Activated CD8-positive, alpha-beta memory T cell treated with anti-CD3 and anti-CD28 coated beads, Interleukin-2, amount 50 U/mL, for 1 hour (primary cell): ENCODE data around the gene SMARCE1.

ENCODE experiments used
- DNase-seq: peaks from one replicate; pipeline ENCODE4 v3.0.0-alpha.2; 2020; ENCODE audit errors: extremely low read depth

SMARCE1 gene

DNA sequence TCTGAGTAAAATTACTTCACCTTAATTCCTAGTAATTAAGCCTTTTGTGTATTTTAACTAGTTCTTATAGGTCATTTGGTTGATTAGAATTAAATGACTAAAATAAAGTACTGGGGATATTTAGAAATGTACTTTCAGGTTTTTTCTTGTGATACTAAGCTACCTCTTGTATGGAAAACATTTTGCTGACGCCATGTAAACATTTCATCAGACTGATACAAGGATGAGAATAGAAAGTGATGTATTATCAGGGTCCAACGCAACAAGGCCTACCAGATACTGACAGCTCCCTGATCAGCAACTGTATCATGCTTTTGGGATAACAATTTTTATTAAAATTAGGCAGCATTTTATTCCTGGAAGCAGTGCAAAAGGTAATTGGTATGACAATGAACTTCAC is 1.7 kb downstream of the SMARCE1 start:
- no peak for DNase-seq

DNA sequence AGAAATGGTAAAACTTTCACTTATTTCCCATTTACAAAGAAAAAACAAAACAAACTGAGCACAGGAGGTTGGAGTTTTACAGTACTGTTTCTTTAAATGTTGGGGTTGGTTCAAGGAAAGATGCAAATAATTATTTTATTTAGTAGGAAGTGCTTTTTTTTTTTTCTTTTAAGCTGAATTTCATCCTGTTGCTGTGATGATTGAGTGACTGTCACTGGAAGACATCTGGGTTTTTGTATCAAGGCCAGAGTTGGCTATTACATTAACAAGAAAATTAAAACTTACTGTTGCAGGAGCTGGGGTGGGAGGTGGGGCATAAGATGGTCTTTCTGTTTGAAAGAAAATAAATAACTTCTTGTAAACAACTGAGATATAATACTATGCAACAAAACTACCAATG is 2.3 kb downstream of the SMARCE1 start:
- DNase-seq: no peak

DNA sequence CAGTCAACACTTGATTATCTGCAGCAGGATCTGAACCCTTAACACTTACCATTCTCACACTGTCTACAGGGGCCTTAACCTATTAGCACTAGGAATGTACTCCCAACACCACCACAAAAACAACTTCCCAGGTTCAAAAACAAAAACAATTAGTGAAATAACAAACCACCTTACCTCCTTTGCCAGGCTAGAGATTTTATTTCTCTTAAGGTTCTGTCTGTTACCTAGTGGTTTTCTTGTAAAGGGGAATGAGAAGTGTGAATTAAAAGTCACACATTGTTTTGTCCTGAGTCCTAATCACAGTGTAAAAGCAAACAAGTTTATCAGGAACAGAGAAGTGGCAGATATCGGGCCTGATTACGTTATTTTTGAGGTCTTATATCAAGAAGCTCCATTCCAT is 9.7 kb downstream of the SMARCE1 start:
- no peak for DNase-seq

DNA sequence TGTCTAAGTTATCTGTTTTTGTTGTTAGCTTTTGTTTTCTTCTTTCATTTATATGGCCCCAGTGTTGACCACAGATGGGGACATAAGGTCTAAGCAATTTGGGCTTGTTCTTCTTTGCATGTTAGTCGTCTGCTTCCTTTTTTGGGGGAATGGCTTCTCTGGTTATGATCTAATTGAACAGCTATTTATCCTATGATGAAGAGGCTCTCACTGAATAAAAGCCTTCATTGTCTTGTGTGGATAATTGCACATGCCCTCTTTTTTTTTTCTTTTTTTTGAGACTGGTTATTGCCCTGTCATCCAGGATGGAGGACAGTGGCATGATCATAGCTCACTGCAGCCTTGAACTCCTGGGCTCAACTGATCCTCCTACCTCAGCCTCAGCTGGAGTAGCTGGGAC is 13.7 kb downstream of the SMARCE1 start:
- DNase-seq: no peak

DNA sequence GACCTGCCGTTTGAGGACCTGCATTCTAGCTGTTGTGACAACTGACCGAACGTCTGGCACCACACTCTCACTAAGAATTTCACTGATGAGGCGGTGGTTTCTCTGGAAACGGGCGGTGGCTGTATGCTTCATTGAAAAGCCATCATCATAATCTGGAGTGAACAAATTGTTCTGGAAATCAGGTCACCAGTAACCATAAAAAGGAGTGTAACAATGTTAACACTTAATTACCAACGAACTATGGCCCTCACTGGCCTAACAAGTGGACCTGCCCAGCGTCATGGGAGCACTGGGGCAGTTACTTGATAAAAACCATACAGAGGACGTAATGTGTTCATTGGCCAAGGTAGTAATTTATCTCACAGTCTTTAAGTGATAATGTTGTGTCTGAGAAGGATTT is 15.4 kb downstream of the SMARCE1 start:
- no peak for DNase-seq

DNA sequence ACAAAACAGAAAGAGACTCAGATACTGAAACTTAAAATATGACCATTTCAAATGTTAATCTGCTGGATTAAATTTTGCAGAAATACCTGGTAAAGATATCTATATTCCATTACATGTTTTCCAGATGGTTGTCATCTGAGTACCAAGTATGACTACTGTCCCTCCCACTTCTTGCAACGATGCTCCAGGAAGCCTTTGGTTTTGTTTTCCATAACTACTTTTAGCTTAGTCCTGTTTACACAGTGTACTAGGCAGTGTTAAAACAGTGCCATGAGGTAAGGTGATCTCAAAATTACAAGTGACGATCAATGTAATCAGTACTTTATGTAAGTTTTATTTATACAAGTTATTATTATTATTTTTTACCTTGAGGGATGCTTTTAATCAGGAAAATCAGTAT is 17.8 kb downstream of the SMARCE1 start:
- no peak for DNase-seq

DNA sequence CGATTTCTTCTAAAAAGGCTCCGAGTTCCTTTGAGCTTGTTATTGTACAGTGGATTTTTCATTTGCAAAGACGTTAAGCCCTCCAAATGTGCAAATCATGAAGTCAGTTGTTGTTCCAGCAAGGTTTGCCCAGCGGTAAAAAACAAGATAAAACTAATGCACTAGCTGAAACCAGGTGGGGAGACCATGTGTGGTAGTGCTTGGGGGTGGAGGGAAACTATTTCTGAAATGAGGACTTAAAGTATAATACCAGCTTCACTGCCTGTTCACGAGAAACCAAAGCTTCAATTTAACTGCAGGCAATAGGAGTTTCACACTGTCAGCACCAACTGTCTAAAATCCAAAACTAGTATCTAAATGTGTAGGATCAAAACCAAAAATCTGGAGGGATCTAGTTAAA is 22.3 kb downstream of the SMARCE1 start:
- DNase-seq: no peak

DNA sequence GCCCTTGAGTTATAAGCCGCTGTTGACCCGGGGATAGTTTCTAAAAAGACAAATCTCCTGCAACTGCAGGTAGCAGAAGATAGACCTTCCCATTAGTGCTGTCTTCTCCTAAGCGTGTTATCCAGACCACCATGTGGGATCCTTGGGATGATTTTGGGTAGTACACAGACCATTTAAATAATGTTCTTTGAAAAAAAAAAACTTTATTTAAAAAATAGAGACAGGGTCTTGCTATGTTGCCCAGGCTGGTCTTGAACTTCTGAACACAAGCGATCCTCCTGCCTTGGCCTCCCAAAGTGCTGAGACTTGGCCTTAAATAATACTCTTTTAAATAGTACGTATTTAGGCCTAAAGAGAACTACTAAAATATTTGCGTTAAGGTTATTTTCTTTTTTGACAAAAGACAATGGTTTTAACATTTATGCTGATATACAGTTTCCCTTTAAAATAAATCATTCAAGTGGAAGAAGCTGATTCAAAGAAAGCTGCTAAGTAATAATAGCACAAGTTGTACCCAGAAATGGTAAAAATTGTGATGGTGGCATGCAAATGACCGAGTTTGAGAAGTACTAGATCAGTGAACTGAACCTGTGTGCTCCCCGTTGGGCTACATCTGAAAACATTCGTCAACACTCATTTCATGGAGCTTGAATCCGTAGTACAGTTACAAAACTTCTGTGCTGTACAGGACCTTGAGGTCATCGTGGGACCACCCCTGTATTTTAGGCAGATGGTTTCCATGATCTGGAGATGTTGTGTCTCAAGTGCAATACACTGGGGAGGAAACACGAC is 24.0 kb downstream of the SMARCE1 start:
- DNase-seq: no peak

DNA sequence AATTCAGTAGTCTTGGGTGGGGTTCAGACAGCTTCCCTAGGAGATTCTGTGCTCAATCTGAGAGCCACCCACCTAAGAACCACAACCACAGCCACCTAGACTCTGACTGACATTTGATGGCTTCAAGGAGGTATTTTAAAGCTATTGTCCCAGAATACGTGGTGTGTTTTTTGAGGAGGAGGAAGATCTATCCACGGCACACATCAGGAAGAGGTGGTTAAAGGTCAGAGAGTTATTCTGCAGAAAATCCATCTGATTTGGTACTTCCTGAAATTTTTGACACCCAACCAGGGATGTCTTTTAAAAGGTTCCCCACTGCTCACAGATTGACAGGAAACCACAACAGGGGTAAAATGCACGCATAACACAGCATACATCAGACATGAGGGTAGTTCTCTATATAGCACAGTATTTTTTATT is 25.1 kb downstream of the SMARCE1 start:
- DNase-seq: no peak

DNA sequence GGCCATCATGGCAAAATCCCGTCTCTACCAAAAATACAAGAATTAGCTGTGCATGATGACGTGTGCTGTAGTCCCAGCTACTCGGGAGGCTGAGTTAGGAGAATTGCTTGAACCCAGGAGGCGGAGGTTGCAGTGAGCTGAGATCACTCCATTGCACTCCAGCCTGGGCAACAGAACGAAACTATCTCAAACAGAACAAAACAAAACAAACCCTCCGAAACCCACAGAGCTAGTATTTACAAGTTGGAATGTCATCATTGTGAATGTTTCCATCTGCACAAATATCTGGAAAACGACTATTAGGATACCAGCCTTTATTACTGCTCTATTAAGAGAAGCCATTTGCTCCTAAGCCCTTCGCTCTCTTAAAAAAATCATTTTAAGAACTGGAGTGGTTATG is 26.0 kb downstream of the SMARCE1 start:
- no peak for DNase-seq

DNA sequence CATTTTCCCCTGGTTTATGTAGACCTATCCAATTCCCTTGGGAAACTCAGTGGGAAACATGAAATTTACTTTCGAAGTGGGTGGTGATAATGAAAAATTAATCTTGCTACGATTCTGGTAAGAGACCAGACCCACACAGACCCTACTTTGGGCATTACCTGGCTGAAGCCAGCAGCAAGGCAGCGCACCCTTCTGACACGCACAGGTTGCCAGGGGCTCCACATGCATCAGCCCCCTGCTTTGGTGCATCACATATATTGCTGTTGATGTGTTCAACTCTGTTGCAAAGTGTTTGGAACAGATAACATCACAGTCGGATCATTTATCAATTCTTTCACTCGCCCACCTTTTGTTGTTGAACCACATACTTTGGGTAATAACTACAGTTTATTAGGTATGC is 26.6 kb downstream of the SMARCE1 start:
- no peak for DNase-seq

DNA sequence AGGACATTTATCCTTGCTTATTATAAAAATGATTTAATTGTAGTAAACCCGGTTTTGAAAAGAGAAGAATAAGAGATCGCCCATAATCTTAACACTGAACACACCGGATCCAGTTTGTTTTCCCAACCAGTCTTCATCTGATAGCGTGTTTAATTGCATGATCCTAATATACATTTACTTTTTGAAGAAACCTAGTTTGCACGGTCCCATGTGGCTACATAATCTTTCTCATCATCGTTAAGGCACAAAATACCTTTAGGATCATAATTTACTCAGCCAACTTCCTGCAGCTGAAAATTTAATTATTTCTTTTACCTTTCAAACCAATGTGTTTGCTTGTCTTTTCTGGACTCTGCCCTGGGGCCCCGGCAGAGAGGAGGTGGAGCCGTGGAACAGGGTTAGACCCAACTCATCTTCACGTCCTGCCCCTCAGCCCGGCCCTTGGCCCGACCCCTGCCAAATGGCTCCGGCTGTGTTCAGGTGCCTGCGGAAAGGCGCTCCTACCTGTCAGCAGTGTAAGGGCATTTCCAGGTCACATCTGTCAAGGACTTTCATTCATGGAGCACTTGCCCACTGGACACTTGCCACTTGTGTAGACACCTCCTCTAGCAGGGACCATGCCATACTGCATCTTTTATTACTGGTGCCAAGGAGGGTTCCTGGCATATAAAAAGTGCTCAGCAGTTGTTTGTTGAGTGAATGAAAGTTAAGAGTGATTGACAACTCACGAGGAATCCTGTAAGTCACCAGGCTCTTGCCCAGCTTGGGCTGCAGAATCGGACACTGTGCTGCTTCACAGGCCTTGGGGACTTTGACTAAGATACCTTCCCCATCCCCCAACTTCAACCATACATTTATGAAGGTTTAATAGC is 28.6 kb downstream of the SMARCE1 start:
- no peak for DNase-seq

DNA sequence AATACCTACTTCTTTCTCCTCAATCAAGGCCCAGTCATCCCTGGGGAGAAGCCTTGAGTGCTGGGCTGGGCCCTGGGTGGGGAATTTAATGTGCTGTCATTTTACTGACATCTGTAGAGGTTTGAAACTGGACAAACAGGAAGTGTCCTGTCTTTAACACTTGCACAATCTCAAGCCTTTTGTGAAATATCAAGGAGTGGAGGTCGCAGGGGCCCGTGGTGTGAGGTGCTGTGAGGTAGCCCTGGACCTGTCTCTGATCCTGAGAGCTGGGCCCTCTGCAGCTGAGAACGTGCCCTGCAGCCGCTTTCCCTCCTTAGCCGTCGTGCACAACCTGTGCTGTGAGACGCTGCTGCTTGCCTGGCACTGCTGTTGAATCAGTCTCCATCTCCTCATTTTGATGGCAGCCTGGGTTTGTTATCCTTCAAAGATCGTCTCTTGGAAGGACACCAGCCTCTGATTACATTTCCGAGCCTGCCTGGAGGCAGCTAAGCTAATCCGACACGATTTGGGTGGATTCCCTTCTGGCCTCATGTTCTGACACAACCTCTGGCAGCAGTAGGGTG is 29.9 kb downstream of the SMARCE1 start:
- DNase-seq: no peak

DNA sequence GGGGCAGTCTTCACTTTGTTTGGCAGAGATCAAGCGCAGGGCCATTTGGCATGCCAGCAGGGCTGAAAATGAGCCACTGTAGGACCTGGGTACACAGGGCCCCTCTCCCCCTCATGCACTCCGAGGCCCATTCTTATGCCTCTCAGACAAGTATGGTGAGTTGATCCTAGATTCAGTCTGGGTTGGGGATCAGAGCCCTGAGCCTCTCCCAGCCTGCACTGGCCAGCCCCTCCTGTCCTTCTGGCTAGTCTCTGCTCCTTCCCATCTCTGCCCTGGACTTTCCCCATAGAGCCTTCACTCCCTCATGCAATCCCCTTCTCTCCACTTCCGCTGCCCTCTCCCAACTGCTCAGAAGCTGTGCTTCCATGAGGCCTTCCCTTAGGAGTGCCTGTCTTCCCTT is 31.0 kb downstream of the SMARCE1 start:
- no peak for DNase-seq

DNA sequence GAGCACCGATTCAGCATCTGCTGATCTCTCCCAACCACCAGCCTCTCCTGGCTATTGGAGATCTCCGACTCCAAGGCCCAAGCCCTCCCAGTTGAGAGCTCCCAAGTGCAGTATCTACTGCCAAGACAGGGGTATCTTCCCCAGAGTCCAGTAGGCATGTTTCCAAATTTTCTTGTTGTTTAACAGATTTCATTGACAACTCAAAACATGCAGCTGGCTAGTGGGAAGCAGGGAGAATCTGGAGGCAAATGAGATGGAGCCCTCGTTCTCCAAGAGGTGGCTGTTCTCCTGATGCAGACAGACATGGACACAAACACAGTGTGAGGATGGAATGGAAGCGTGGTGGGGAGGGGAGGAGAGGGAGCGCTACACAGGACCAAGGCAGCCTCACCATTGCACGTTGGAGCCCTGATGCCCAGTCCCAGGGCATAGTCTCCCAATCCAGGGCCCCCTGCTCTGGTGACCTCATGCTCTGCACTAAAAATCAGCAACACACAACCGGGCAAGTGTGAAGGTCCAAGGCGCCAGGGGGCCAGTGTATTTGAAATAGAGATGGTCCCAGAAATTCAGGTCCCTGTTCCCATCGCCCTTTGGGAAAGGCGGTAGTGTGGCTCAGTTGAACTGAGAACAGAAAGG is 31.7 kb downstream of the SMARCE1 start:
- no peak for DNase-seq

DNA sequence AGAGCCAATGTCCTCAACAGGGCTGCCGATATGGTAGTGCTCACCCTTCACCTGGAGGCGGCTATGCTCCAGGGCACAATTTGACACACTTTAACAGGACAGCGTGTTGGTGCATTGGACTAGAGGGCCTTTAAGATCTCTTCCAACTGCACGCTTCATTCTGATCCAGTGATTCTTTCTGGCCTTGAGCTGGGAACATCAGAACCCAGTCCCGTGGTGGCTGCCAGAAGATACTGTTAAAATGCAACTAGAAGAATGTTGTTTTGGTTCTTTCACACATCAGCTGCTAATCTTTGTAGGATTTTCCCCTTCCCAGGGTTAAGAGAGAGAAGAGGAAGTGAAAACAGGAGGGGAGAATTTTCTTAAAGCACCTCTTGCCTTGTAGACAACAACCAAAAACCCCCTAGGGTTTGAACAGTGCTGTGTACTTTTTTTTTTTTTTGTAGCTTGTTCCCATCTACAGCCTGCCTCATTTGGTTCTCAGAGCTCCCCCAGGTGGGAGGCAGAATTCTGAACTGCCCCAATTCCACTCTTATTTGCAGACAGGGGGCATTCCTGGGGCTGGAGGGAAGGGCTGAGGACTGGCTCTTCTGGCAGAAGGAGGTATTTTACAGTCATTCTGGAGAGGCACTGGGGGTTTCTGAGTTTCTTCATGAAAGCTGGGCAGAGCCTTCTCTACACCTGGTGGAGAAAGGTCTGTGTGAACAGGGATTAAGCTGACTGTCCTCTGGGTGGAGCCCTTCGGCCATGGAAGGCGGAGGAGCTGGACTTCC is 32.4 kb downstream of the SMARCE1 start:
- DNase-seq: no peak

DNA sequence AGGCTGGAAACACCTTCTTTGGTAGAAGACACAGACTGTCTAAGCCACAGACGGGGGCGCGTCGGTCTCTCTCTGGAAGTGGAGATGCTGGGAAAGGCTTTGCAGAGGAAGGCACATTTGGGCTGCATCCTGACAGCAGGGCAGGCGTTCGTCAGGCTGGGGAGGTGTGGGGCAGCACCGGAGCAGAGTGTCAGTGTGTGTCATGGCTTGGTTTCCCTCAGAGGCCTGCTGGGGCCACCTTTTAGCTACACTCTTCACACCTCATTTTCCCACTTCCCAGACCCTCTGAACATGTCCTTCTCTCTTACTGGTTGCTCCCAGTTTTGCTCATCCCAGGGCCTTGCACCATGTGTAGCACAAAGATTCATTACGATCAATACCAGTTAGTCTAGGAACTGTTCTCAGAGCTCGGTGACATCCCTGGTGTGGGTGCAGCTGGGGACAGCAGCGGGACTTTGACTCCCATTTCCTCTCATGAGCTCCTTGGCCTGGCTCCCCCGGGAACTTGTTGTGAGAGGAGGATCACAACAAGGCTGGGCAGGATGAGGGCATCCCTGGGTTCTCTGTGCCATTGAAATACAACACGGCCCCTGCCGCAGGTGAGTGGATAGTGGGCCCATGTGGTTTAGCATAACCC is 33.1 kb downstream of the SMARCE1 start:
- DNase-seq: no peak

DNA sequence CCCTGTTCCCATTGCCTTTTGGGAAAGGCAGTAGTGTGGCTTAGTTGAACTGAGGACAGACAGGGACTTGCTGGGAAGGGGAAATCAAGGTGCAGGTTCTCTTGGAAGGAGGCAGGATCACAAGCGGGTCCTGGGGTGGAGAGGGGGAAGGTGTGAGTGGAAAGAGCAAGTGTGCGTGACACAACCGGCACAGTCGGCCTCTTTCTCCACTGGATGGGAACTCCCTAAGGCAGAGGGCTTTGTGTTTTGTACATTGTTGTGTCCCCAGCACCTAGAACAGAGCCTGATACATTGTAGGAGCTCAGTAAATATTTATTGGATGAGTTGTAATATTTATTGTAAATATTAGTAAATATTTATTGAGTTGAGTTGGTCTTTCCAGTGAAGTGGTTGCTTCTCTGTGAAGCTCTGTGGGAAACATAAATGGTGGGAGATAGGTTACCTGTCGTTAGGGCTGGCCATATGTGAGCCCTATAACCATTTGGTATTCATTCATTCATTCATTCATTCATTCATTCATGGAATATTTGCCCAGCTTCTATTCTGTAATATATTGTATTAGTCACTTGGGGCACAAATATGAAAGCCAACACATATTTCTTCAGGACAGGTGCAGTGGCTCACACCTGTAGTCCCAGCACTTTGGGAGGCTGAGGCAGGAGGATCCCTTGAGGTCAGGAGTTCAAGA is 34.0 kb downstream of the SMARCE1 start:
- DNase-seq: no peak

DNA sequence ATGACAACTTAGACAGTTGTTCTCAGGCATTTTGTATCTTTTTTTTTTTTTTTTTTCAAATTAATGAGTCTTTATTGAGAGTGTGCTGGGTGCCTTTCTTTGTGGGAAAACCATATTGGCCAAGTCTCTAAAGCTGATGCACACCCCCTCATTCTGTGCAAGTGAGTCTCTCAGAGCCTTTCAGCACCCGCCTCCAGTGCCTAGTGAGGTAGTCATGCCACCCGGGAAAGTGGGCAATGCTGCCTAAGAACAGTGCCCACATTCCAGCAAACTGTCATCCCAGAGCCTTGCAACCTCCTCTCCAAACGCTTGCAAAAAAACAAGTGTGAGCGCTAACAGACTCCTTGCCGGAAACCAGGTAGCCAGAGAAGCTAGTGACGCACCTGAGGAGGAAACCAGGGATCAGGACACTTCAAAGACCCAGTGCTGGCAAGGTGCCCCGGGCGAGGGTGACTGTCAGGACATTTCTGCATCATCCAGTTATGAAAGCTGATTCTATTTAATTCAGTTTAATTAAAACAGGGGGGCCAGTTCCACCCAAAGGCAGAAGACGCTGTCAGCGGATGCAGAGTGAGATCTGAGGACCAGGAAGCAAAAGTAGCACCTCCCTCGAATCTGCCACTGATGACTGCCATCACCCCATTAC is 34.9 kb downstream of the SMARCE1 start:
- DNase-seq: peak; percentile 89
